ENCODE data around the gene DDX4.
"Not testable (repeated sequence)": the region's sequence is repeated elsewhere in the genome, so short reads cannot be mapped to it uniquely, and the experiment has no call there.

DDX4 gene

GRCh38 chr5:55737793-55738192 lies at the start of gene DDX4:
TSS of gene DDX4 (plus strand) at chr5:55738061. CDS start at chr5:55738964, 903 bp downstream.
- no peak for ATAC-seq
- H3K4me3 Mint-ChIP-seq, result no peak within 1 kb of the TSS
- H3K27me3 Mint-ChIP-seq, result no peaks in the 10 kb centered on the region
- no peak for DNase-seq
- no peaks in the 10 kb centered on the region for H3K9me3 Mint-ChIP-seq
- H3K27ac Mint-ChIP-seq, result no peak within 1 kb of the TSS
- H3K4me1 Mint-ChIP-seq, result no peaks in the 10 kb centered on the region

GRCh38 chr5:55691265-55692105 lies 46.4 kb upstream of the DDX4 start:
- Mint-ChIP-seq H3K4me3 (no peak overlapping the region), H3K27me3 (no peaks in the 10 kb centered on the region), H3K9me3 (no peaks in the 10 kb centered on the region), H3K4me1 (no peaks in the 10 kb centered on the region), H3K27ac (no peak overlapping the region)
- no peak for DNase-seq
- peak; percentile 40 for ATAC-seq

- H3K4me3 Mint-ChIP-seq, result no peak overlapping the region
- ATAC-seq (no peak), DNase-seq (no peak)
- no peaks in the 10 kb centered on the region for H3K9me3 Mint-ChIP-seq
- no peak overlapping the region for H3K27ac Mint-ChIP-seq
- no peaks in the 10 kb centered on the region for H3K27me3 Mint-ChIP-seq
- no peaks in the 10 kb centered on the region for H3K4me1 Mint-ChIP-seq
Observed at GRCh38 chr5:55692106-55692417, 45.8 kb upstream of the DDX4 start.

DNA sequence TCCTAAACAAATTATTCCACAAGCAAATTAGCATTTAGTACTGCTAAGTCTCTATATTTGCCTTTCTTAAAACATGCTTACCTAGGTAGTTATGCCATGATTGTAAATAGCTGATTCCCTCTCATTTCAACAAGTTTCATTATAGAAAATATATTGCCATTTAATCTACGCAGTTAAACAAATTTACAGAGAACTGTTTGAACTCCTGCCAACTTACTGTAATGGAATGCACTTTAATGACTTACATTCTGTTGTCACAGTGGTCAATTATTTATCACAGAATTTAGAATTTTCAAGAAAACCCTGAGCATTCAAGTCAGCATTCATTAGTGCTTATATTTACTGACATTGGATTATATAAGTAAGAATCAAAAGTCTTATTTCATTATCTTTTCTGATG lies 45.4 kb upstream of the DDX4 start:
- Mint-ChIP-seq H3K27ac (no peak overlapping the region), H3K4me1 (no peaks in the 10 kb centered on the region), H3K4me3 (no peak overlapping the region)

DNA sequence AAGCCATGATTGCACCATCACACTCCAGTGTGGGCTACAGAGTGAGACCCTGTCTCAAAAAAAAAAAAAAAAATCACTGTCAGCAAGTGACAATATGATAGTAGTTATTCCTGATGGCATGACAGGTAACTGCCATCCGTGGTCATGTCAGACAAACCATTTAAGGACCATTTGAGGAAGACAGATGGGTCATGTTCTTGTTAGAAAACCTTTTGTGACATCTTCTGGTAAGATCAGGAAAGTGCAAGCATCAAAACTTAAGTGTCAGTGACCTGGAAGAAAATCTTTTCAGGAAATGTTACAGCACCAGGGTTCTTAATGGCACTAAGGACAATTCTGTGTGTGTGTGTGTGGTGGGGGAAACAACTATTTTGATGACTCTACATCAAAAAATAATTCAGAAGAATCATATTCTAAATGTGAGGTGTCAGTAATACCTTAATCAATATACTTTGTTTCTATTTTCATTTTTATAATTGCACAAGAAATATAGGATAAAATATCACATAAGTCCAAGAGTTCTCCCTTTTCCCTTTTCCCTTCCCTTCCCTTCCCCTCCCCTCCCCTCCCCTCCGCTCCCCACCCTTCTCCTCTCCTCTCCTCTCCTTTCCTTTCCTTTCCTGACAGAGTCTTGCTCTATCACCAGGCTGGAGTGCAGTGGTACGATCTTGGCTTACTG lies 43.6 kb upstream of the DDX4 start:
- Mint-ChIP-seq H3K4me1 (no peaks in the 10 kb centered on the region), H3K27ac (no peak overlapping the region), H3K4me3 (no peak overlapping the region), H3K27me3 (no peaks in the 10 kb centered on the region), H3K9me3 (no peaks in the 10 kb centered on the region)
- no peak for DNase-seq
- ATAC-seq, result peak; percentile 26

More for the DNA sequence above, 45.4 kb upstream of the DDX4 start:
- no peaks in the 10 kb centered on the region for H3K9me3 Mint-ChIP-seq
- H3K27me3 Mint-ChIP-seq, result no peaks in the 10 kb centered on the region
- ATAC-seq, result no peak
- DNase-seq, result no peak

DNA sequence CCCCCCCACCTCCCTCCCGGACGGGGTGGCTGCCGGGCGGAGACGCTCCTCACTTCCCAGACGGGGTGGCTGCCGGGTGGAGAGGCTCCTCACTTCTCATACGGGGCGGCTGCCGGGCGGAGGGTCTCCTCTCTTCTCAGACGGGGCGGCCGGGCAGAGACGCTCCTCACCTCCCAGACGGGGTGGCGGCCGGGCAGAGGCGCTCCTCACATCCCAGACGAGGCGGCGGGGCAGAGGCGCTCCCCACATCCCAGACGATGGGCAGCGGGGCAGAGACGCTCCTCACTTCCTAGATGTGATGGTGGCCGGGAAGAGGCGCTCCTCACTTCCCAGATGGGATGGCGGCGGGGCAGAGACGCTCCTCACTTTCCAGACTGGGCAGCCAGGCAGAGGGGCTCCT lies 41.2 kb upstream of the DDX4 start:
- not testable (repeated sequence) for H3K4me3 Mint-ChIP-seq, H3K9me3 Mint-ChIP-seq, DNase-seq, H3K27me3 Mint-ChIP-seq, H3K4me1 Mint-ChIP-seq, ATAC-seq
- H3K27ac Mint-ChIP-seq, result peak overlapping the region in 1 of 2 donors; percentile 48

GRCh38 chr5:55699041-55699688 lies 38.7 kb upstream of the DDX4 start:
- Mint-ChIP-seq H3K4me1 (peaks cover 11% of the 10 kb centered on the region), H3K9me3 (no peaks in the 10 kb centered on the region), H3K4me3 (no peak overlapping the region), H3K27me3 (no peaks in the 10 kb centered on the region), H3K27ac (no peak overlapping the region)
- DNase-seq (no peak), ATAC-seq (no peak)

DNA sequence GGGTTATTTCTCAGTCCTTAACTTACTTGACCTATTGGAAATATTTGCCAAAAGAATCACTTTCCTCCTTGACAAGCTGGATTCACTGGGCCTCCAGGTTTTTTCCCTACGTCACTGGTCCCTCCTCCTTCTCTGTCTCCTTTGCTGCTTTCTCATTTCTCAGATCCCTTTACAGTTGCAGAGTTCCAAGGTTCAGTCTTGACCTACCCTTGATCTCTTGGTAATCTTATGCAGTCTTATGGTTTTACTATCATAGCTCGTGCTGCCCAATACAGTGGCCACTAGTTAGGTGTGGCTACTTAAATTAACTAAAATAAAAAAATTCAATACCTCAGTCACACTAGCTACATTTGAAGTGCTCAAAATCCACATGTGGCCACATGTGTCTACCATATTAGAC lies 37.1 kb upstream of the DDX4 start:
- Mint-ChIP-seq H3K27ac (no peak overlapping the region), H3K27me3 (no peaks in the 10 kb centered on the region), H3K4me1 (peaks cover 11% of the 10 kb centered on the region), H3K9me3 (no peaks in the 10 kb centered on the region), H3K4me3 (no peak overlapping the region)
- DNase-seq (no peak), ATAC-seq (no peak)

GRCh38 chr5:55701462-55702103 lies 36.3 kb upstream of the DDX4 start:
- H3K4me1 Mint-ChIP-seq, result peaks cover 19% of the 10 kb centered on the region
- ATAC-seq (no peak), DNase-seq (no peak)
- no peaks in the 10 kb centered on the region for H3K27me3 Mint-ChIP-seq
- no peak overlapping the region for H3K27ac Mint-ChIP-seq
- no peak overlapping the region for H3K4me3 Mint-ChIP-seq
- no peaks in the 10 kb centered on the region for H3K9me3 Mint-ChIP-seq

DNA sequence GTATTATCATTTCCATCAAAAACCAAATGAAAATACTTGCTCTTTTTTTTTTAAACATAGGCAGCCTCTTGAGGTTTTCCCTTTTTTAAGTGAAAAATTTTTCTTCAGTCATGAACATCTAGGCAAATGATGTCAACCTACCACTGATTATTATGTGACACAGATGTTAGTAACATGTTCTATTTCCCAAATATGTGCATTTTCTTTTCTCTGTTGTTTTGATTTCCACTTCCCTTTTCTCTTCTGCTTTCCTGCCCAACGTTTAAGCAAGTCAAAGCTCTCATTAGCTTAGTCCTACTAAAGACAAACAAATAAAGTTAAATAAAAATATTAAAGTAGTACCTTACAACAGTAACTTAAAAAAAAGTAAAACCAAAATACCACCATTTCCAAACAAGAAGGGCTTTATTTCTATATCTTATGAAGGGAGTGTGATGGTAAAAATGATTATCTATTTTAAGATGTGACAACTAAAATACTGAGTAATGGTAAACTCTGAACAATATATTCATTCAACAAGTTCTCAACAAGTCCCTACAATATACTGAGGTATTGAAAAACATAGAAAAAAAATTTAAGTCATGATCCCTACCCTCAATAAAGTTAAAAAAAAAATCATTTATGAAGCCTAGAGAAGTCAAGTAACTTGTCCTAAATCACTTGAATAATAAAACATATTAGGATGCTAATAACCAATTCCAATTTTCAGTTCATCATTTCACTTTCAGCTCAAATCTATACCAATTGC lies 35.1 kb upstream of the DDX4 start:
- Mint-ChIP-seq H3K4me1 (peaks cover 19% of the 10 kb centered on the region), H3K27ac (no peak overlapping the region), H3K27me3 (no peaks in the 10 kb centered on the region), H3K9me3 (no peaks in the 10 kb centered on the region), H3K4me3 (no peak overlapping the region)
- ATAC-seq (no peak), DNase-seq (no peak)

DNA sequence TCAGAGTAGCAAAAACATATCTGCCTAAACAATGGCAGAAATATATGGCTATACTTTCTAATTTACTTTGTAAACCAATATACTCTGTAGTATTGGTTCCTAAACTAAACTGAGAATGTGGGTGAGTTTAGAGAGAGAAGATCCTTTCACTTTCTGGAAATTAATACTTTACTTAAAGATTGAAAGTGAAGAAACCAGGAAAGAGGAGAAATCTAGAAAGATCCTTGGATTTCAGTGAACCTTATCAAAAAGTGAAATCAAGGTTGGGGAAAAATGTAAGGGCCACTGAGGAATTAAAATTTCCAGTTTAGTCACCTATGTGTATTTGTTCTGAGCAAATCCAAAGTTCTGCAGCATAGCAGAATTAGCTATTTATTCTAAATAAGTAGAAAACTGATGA lies 31.6 kb upstream of the DDX4 start:
- Mint-ChIP-seq H3K27me3 (no peaks in the 10 kb centered on the region), H3K4me3 (no peak overlapping the region), H3K27ac (no peak overlapping the region), H3K9me3 (no peaks in the 10 kb centered on the region), H3K4me1 (peaks cover 29% of the 10 kb centered on the region)
- DNase-seq, result no peak
- ATAC-seq, result no peak

DNA sequence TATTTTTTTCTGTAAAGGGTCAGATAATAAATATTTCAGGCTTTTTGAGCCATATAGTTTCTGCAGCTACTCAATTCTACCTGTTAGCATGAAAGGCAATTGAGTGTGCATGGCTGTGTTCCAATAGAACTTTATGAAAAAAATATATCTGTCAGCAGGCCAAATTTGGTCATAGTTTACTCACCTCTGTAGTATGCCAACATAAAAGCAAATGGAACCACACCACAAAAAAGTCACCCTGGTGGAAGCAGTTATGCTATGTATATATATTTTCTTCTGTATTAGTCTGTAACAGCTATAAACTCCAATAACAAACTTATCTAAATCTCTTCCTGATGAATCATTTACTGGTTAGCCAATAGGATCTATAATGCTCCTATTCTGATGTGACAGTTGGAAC lies 29.1 kb upstream of the DDX4 start:
- no peaks in the 10 kb centered on the region for H3K27me3 Mint-ChIP-seq
- H3K27ac Mint-ChIP-seq, result no peak overlapping the region
- H3K9me3 Mint-ChIP-seq, result no peaks in the 10 kb centered on the region
- peaks cover 36% of the 10 kb centered on the region for H3K4me1 Mint-ChIP-seq
- DNase-seq (no peak), ATAC-seq (peak; percentile 24)
- no peak overlapping the region for H3K4me3 Mint-ChIP-seq

GRCh38 chr5:55711507-55712022 lies 26.3 kb upstream of the DDX4 start:
- peaks cover 0 to 1% of the 10 kb centered on the region in 2 donors for H3K9me3 Mint-ChIP-seq
- no peak for DNase-seq
- H3K27me3 Mint-ChIP-seq, result no peaks in the 10 kb centered on the region
- ATAC-seq, result peak; percentile 1
- peak overlapping the region; percentile 89 to 94 for H3K4me3 Mint-ChIP-seq
- peaks cover 28% of the 10 kb centered on the region for H3K4me1 Mint-ChIP-seq
- H3K27ac Mint-ChIP-seq, result peak overlapping the region; percentile 97

DNA sequence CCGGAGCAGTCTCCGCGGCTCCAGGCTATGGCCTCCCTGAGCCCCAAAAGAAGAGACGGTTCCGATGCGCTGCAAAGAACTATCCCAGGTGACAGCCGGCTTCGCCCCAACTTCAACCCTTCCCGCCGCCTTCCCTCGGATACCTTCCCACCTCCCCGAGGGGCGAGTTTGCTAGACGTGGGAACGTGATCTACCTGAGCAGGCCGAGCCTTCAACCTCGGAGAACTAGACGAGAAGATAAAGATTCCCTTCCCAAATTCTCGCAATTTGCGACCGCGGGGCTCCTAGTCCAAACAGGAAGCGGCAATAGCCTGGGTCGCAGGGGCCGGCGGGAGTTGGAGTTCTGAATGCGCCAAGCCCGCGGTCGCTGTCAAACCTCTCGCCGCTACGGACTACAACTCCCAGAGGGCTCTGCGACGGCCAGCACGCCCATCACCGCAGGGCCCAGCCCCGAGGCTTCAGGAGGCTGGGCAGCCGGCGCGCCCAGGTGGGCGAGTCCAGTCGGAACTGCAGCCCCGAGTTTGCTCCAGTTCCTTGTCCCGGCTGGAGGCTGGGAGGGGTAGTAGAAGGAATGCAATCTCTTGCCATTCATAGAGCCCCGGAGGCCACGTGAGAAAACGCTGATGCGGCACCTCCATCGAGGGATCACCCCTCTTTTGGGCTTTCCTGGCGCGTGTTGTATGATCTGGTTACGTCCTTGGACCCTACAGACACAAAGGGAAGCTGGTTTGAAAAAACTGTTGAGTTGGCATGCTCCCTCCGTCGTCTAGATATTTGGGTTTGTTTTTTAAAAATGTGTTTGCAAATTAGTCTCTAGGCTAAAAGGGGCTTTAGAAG lies 25.6 kb upstream of the DDX4 start, which contains the start of gene SLC38A9:
TSS of gene SLC38A9 (minus strand) at position 302 of the 837 bp plus-strand sequence. CDS start 14,366 bp downstream, outside the sequence.
- peak; percentile 100 for ATAC-seq
- DNase-seq, result peak; percentile 87 to 91
- peak within 1 kb of the TSS; percentile 97 for H3K27ac Mint-ChIP-seq
- H3K4me1 Mint-ChIP-seq, result peaks cover 28% of the 10 kb centered on the region
- H3K27me3 Mint-ChIP-seq, result no peaks in the 10 kb centered on the region
- peaks cover 0 to 8% of the 10 kb centered on the region in 2 donors for H3K9me3 Mint-ChIP-seq
- H3K4me3 Mint-ChIP-seq, result peak within 1 kb of the TSS; percentile 89 to 94
